ELF-1 (cell line): Measurements from ENCODE around the gene RING1.
"Not testable (repeated sequence)": the region's sequence is repeated elsewhere in the genome, so short reads cannot be mapped to it uniquely, and the experiment has no call there.

Source experiments
- DNase-seq: peaks from one replicate; pipeline ENCODE4 v3.0.0-alpha.2; 2016; ENCODE audit warnings: low read depth, low spot score

The RING1 gene

DNA sequence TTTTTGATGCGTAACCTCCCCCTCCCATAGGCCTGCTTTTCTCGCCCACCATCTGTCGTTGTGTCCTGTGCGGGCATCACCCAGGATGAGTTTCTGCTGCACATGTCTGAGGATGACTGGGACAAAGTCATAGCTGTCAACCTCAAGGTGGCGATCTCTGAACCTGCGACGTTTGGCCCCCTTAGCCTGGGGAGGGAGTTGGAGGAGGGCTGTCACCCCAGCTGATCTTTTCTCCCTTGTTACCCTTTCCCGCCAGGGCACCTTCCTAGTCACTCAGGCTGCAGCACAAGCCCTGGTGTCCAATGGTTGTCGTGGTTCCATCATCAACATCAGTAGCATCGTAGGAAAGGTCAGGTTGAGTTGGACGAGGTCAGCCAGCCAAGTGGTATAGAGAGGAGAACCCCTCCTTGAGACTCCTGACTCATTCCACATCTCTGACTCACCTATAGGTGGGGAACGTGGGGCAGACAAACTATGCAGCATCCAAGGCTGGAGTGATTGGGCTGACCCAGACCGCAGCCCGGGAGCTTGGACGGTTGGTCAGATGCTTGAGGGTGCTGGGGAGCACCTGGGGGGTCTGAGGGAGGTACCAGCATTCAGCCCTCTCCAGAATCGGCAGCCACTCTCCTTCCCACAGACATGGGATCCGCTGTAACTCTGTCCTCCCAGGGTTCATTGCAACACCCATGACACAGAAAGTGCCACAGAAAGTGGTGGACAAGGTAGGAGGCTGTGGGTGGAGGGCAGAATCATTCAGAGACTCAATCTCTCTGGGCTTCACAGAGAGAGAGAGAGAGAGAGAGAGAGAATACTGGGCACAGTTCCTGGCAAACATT is 2.9 kb upstream of the RING1 start:
- DNase-seq = no peak

- DNase-seq = no peak
Observed at GRCh38 chr6:33206027-33206863, 2.1 kb upstream of the RING1 start.

GRCh38 chr6:33206864-33207551 is 1.3 kb upstream of the RING1 start:
- DNase-seq = no peak

- DNase-seq = no peak
Observed at GRCh38 chr6:33207552-33208090, 679 bp upstream of the RING1 start.

GRCh38 chr6:33209856-33210255 is 1.6 kb downstream of the RING1 start:
- DNase-seq = no peak

DNA sequence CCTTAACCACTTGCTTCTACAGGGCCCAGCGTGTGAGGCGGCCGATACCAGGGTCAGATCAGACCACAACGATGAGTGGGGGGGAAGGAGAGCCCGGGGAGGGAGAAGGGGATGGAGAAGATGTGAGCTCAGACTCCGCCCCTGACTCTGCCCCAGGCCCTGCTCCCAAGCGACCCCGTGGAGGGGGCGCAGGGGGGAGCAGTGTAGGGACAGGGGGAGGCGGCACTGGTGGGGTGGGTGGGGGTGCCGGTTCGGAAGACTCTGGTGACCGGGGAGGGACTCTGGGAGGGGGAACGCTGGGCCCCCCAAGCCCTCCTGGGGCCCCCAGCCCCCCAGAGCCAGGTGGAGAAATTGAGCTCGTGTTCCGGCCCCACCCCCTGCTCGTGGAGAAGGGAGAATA is 2.8 kb downstream of the RING1 start:
- DNase-seq = no peak

DNA sequence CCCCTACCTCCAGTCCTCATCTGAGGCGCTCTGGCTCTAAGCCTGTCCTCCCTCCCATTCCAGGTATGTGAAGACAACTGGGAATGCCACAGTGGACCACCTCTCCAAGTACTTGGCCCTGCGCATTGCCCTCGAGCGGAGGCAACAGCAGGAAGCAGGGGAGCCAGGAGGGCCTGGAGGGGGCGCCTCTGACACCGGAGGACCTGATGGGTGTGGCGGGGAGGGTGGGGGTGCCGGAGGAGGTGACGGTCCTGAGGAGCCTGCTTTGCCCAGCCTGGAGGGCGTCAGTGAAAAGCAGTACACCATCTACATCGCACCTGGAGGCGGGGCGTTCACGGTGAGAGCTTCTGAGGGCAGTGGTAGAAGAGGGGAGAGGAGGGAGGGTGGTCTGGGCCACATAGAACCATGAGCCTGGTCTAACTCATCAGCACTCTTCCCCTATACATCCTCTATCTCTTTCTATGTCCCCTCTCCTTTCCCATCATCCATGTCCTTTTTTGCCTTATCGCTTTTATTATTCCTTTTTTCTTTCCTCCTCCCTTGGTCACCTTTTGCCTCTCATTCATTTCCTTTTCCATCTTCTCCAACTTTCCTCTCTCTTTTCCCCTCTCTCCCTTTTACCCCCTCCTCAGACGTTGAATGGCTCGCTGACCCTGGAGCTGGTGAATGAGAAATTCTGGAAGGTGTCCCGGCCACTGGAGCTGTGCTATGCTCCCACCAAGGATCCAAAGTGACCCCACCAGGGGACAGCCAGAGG is 3.5 kb downstream of the RING1 start:
- DNase-seq = no peak

- no peak for DNase-seq
Observed at GRCh38 chr6:33212857-33213165, 4.5 kb downstream of the RING1 start.

- peak; percentile 74 for DNase-seq
Observed at GRCh38 chr6:33213166-33213988, 5.1 kb downstream of the RING1 start.

DNA sequence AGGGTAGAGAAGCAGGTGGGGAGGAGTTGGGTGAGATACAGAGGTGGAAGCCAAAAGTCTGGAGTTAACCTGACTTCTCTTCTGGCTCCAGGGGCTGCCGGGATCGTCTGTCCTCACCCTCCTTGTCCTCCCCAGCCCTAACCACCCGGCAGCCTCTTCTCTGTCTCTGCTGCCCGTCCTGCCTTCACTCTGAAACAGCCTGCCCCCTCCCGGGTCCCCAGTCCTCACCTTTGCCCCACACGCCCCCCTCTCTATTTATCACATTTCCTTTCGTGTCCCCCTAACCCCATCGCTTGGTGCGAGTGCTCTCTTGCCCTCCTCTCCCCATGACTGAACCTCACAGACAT is 5.7 kb downstream of the RING1 start:
- DNase-seq = no peak

DNA sequence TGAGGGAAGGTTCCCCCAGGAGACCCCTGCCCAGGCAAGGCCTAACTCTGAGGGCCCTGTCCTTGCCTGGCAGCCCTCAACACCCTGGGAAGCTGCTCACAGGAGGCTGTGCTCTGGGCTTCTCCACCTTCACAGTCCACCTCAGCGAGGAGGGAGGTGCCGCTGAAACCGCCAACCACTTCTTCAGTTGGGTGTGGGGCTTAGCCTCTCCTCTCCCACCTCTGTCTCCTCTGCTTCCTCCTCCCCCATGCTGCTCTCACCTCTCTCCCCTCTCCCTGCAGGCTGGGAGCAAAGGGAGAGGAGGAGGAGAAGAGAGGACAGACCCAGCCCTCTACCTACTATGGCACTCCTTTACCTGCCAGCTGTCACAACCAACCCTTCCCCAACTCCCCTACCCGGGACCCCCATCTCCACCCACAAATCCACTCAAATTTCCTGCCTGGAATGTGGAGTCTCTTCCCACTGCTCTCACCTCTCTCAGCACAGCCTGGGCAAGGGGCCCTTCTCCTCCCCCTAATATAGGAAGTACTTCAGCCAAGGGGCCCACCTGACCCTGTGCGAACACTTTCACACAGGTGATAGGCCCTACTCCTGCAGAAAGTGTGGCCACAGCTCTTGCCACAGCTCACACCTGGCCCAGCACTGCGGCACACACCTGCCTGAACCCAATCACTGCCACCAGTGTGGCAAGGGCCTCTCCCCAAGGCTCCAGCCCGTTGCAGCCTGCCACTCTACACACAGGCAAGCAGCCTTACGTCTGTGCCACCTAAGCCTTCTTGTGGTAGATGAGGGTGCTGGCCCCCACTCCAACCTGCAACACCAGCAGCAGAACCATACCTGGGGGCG is 7.2 kb downstream of the RING1 start:
- DNase-seq = no peak

- no peak for DNase-seq
Observed at GRCh38 chr6:33216117-33216649, 7.9 kb downstream of the RING1 start.

GRCh38 chr6:33217246-33217645 is 8.9 kb downstream of the RING1 start:
- no peak for DNase-seq

DNA sequence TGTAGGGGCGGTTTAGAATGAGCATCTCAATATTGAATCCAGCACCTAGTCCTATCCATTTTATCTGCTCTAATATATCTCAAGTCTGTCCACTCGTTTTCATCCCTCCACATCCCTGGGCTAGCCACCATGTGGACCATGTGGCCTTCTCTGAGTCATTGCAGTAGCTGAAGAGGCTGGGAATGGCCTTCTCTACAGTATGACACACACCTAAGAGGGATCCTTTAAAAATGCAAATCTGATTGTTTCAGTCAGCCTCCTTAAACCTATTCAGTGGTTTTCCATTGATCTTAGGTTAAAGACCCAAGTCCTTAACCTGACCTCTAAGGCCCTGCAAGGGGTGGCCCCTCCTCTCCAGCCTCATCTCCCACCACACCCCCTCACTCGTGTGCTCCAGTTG is 9.4 kb downstream of the RING1 start:
- peak; percentile 27 for DNase-seq

DNA sequence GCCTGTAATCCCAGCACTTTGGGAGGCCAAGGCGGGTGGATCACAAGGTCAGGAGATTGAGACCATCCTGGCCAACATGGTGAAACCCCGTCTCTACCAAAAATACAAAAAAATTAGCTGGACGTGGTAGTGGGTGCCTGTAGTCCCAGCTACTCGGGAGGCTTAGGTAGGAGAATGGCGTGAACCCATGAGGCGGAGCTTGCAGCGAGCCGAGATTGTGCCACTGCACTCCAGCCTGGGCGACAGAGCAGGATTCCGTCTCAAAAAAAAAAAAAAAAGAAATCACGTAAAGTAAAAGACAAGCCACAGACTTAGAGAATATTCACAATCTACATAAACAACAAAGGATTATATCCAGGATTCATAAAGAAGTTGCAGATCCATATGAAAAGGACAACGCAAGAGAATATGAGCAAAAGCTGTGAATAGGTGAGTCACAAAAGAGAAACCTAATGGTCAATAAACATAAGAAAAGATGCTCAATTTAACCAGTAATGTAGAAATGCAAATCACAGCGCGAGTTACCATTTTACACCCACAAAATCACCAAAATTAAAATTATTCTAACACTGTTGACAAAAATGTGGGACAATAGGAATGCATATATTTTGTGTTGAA is 18.3 kb downstream of the RING1 start:
- DNase-seq = not testable (repeated sequence)

DNA sequence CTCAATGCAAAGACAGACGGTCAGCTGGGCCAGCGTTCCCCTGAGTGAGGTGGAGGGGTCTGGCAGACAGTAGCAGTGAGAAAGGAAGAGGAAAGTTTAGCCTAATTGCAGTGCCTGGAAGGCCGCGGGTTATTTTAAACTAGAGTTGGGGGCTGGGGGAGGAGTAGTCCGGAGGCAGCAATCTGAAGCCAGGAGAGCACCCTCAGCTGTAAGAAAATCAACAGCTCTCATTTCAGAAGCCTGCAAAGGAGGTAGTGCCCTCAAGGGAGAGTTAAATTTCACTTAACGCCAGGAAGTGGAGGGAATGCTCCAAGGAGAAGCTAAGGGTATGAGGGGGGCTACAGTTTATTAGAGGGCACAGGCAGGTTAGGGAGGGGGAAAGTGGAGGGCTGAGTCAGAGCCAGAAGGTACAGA is 26.9 kb downstream of the RING1 start:
- peak; percentile 82 for DNase-seq

GRCh38 chr6:33236328-33236727 is 28.0 kb downstream of the RING1 start:
- no peak for DNase-seq

- DNase-seq = no peak
Observed at GRCh38 chr6:33236852-33237251, 28.6 kb downstream of the RING1 start.

DNA sequence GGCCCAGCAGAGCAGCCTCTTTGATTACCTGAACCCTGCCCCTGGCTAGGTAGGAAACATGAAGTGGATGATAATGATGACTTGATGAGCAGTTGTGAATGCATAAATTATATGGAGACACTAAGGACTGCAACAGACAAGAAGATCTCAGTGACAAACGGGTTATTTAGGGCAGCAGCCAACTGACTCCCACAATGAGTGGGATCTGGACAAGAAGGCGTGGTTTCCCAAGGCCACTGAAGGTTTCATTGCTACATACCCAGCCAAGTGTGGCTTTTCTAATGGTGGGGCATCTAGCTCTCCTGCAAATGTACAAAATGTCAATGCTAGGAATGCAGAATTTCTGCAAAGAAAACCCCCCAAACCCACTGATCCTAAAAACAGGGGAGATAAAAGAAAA is 29.4 kb downstream of the RING1 start:
- DNase-seq = no peak
